GM12878 (cell line): ENCODE results near the gene MYB. TPM values are rescaled to one million over a fixed set of nuclear protein-coding genes. Genes with fewer than 3 reads are reported as not detected.

Experiments used
- BCL11A ChIP-seq: IDR thresholded peaks from 2 replicates; pipeline ENCODE4 v1.6.1; 2011; ENCODE audit warnings: low read depth, low read length
- BCLAF1 ChIP-seq: fragments of 450-650 bp; IDR thresholded peaks from 2 replicates; pipeline ENCODE4 v1.6.1; 2017; ENCODE audit warnings: antibody characterized with exemption, mild to moderate bottlenecking, moderate library complexity
- CBFB ChIP-seq: IDR thresholded peaks from 2 replicates; pipeline ENCODE4 v1.6.1; 2016; ENCODE audit warnings: antibody characterized with exemption, low read depth
- CEBPB ChIP-seq, 2 experiments: fragments of 150-350 bp in 1 of 2; IDR thresholded peaks; 2 replicates each; pipeline ENCODE4 v1.6.1; 2012 to 2014; ENCODE audit warnings: low read depth in 2 of 2, low read length in 2 of 2, borderline replicate concordance in 1 of 2, inconsistent platforms in 1 of 2
- ETV6 ChIP-seq, 2 experiments: fragments of 450-650 bp in 1 of 2; IDR thresholded peaks in 1 of 2; conservative IDR thresholded peaks in 1 of 2; 2 replicates each; pipeline ENCODE4 v1.6.1; 2014; ENCODE audit warnings: antibody characterized with exemption in 1 of 2, borderline replicate concordance in 1 of 2, low read depth in 1 of 2, mild to moderate bottlenecking in 1 of 2, moderate library complexity in 1 of 2
- KAT2A ChIP-seq: conservative IDR thresholded peaks from 2 replicates; pipeline ENCODE4 v1.6.1; 2011; ENCODE audit warnings: low read depth, low read length; ENCODE audit not compliant: control insufficient read depth
- MAX ChIP-seq: IDR thresholded peaks from 2 replicates; pipeline ENCODE4 v1.6.1; 2012; ENCODE audit warnings: low read depth, low read length, improper control_type of control experiment
- MYC ChIP-seq: IDR thresholded peaks from 2 replicates; pipeline ENCODE4 v1.6.1; 2011; ENCODE audit warnings: mild to moderate bottlenecking, low read length, moderate library complexity, inconsistent platforms; ENCODE audit not compliant: insufficient read depth, insufficient replicate concordance, insufficient read length, severe bottlenecking
- NBN ChIP-seq: fragments of 450-650 bp; IDR thresholded peaks from 2 replicates; pipeline ENCODE4 v1.6.1; 2016
- NR2F1 ChIP-seq: fragments of 450-650 bp; conservative IDR thresholded peaks from 2 replicates; pipeline ENCODE4 v1.6.1; 2017; ENCODE audit warnings: mild to moderate bottlenecking
- PBX3 ChIP-seq: IDR thresholded peaks from 2 replicates; pipeline ENCODE4 v1.6.1; 2011; ENCODE audit warnings: mild to moderate bottlenecking, low read depth, low read length, moderate library complexity; ENCODE audit not compliant: insufficient replicate concordance
- POU2F2 ChIP-seq: IDR thresholded peaks from 3 replicates; pipeline ENCODE4 v1.6.1; 2011; ENCODE audit warnings: low read depth, mild to moderate bottlenecking, low read length, borderline replicate concordance
- RAD21 ChIP-seq: IDR thresholded peaks from 2 replicates; pipeline ENCODE4 v1.6.1; 2011; ENCODE audit warnings: mild to moderate bottlenecking, low read depth, low read length, moderate library complexity; ENCODE audit not compliant: insufficient read depth
- RUNX3 ChIP-seq: IDR thresholded peaks from 2 replicates; pipeline ENCODE4 v1.6.1; 2012; ENCODE audit warnings: low read length, inconsistent platforms
- SIN3A ChIP-seq: IDR thresholded peaks from 2 replicates; pipeline ENCODE4 v1.6.1; 2012; ENCODE audit warnings: low read depth, low read length, improper control_type of control experiment
- SMC3 ChIP-seq: IDR thresholded peaks from 2 replicates; pipeline ENCODE4 v1.6.1; 2011; ENCODE audit warnings: low read length, improper control_type of control experiment, borderline replicate concordance
- SP1 ChIP-seq: IDR thresholded peaks from one replicate; pipeline ENCODE4 v1.6.1; 2011; ENCODE audit warnings: low read depth, low read length
- SUPT20H ChIP-seq: IDR thresholded peaks from 2 replicates; pipeline ENCODE4 v1.6.1; 2011; ENCODE audit warnings: low read depth, mild to moderate bottlenecking, low read length, moderate library complexity, borderline replicate concordance; ENCODE audit not compliant: control insufficient read depth
- TCF3 ChIP-seq: IDR thresholded peaks from 2 replicates; pipeline ENCODE4 v1.6.1; 2012; ENCODE audit warnings: low read depth, mild to moderate bottlenecking, low read length, borderline replicate concordance; ENCODE audit not compliant: insufficient read depth
- YY1 ChIP-seq: IDR thresholded peaks from 2 replicates; pipeline ENCODE4 v1.6.1; 2011; ENCODE audit warnings: low read depth, mild to moderate bottlenecking, low read length
- ZNF622 ChIP-seq: fragments of 450-650 bp; IDR thresholded peaks from 2 replicates; pipeline ENCODE4 v1.6.1; 2017; ENCODE audit warnings: mild to moderate bottlenecking, inconsistent platforms
- ZSCAN29 ChIP-seq: fragments of 450-650 bp; IDR thresholded peaks from 2 replicates; pipeline ENCODE4 v1.6.1; 2017; ENCODE audit warnings: mild to moderate bottlenecking, moderate library complexity
- ZZZ3 ChIP-seq: IDR thresholded peaks from 2 replicates; pipeline ENCODE4 v1.6.1; 2011; ENCODE audit warnings: low read depth; ENCODE audit not compliant: control insufficient read depth, insufficient read length
- polyA plus RNA-seq, 11 experiments: library from polyadenylated mRNA; depleted of rRNA in 4 of 11; unstranded in 6 of 11; stranded (reverse) in 5 of 11; fragments of >200 nt; fragmentation: Nextera tagmentation in 4 of 11; fragmentation: Illumina TruSeq in 1 of 11; extraction: Ambion mirVana in 4 of 11; extraction: Trizol in 1 of 11; gene quantifications; 1 replicate in 1 of 11; 2 replicates in 10 of 11; pipeline versions ENCODE4 v1.2.1 to v1.2.3, GENCODE V29; 2011 to 2016; ENCODE audit warnings: inconsistent platforms in 2 of 11, missing spikeins in 2 of 11, low read depth in 1 of 11
- total RNA-seq, 4 experiments: library from RNA; depleted of rRNA in 3 of 4; stranded (reverse); fragments of >200 nt in 3 of 4; fragmentation: Illumina TruSeq in 1 of 4; extraction: Trizol in 1 of 4; gene quantifications; 2 replicates each; pipeline versions ENCODE4 v1.2.1 to v1.2.3, GENCODE V29; 2013 to 2021
- TF ChIP-seq, protein P1 (sequence below): IDR thresholded peaks from 2 replicates; pipeline ENCODE4 v1.6.1; 2012; ENCODE audit warnings: low read length, inconsistent platforms
- TF ChIP-seq, protein P2 (sequence below): fragments of 150-350 bp; IDR thresholded peaks from 2 replicates; pipeline ENCODE4 v1.6.1; 2014; ENCODE audit warnings: mild to moderate bottlenecking, low read depth, low read length

Gene MYB
- total and polyA plus RNA-seq, 10 of the 15 experiments (the other 5 are each of a cell fraction or from before 2014, with no cell fraction given), result 7.0 to 29.8 (median 21.5) TPM

- TF ChIP-seq MYC (no peak), BCLAF1 (no peak), MAX (no peak), YY1 (no peak), PBX3 (no peak), SMC3 (no peak), ZZZ3 (no peak), SIN3A (no peak), TCF3 (peak; percentile 91; the same call in 1 of the 2 replicates), ZSCAN29 (no peak), SP1 (peak; percentile 6), ETV6 (conservative IDR thresholded peaks at IDR 0.05 in 1 of 2, IDR thresholded peaks at IDR 0.05 in 1 of 2; ENCODE audit: borderline replicate concordance in 1 of 2, low read depth in 1 of 2) (peak in 1 of 2 experiments; percentile 26; a peak in 1 of 4 replicates), ZNF622 (no peak), RAD21 (0 out of 2 replicates have a peak, but pooled peaks have one; percentile 4), NR2F1 (peak; percentile 59; the same call in 1 of the 2 replicates), RUNX3 (peak; percentile 87), BCL11A (peak; percentile 53), CEBPB (IDR thresholded peaks at IDR 0.05; ENCODE audit: borderline replicate concordance in 1 of 2, low read depth in 2 of 2, low read length in 2 of 2) (no peak), SUPT20H (no peak), POU2F2 (peak; percentile 63; the same call in 1 of the 3 replicates), KAT2A (no peak), NBN (no peak), CBFB (peak; percentile 77)
- TF ChIP-seq, protein P1, sequence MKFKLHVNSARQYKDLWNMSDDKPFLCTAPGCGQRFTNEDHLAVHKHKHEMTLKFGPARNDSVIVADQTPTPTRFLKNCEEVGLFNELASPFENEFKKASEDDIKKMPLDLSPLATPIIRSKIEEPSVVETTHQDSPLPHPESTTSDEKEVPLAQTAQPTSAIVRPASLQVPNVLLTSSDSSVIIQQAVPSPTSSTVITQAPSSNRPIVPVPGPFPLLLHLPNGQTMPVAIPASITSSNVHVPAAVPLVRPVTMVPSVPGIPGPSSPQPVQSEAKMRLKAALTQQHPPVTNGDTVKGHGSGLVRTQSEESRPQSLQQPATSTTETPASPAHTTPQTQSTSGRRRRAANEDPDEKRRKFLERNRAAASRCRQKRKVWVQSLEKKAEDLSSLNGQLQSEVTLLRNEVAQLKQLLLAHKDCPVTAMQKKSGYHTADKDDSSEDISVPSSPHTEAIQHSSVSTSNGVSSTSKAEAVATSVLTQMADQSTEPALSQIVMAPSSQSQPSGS, result peak; percentile 78; the same call in 1 of the 2 replicates
- TF ChIP-seq, protein P2, sequence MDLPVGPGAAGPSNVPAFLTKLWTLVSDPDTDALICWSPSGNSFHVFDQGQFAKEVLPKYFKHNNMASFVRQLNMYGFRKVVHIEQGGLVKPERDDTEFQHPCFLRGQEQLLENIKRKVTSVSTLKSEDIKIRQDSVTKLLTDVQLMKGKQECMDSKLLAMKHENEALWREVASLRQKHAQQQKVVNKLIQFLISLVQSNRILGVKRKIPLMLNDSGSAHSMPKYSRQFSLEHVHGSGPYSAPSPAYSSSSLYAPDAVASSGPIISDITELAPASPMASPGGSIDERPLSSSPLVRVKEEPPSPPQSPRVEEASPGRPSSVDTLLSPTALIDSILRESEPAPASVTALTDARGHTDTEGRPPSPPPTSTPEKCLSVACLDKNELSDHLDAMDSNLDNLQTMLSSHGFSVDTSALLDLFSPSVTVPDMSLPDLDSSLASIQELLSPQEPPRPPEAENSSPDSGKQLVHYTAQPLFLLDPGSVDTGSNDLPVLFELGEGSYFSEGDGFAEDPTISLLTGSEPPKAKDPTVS, result no peak
These were observed 45.4 kb downstream of the MYB start (continued) for GRCh38 chr6:135226537-135226936.
